ENCODE results near the gene TNFAIP8. TPM values are rescaled to one million over a fixed set of nuclear protein-coding genes. Genes with fewer than 3 reads are reported as not detected.

TNFAIP8 gene
- total and polyA plus RNA-seq, 2 experiments from 2014 or later, result 10.6 to 29.2 TPM

DNA sequence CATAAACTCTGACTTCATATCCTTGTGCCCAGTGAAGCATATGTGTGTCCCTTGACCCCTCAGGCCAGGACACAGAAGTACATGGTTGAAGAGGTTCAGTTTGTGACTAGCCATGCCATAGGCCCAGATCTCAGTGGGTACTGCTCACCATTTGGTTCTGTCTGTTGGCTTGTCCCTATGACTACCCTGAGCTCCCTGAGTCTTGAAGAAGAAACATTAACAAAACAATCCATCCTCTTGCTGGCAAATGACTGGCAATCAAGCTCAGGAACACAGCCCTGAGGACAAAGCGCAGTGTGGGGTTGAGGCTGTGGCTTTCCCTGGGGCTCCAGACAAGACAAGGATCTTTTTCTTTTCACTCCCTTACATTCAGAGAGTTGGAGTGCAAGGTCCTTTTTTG lies 46.3 kb downstream of the TNFAIP8 start:
- peaks cover 39% of the 10 kb centered on the region for H3K4me1 ChIP-seq (ENCODE audit: insufficient read depth)
- Mint-ChIP-seq H3K36me3 (ENCODE audit: low read depth) (no peaks in the 10 kb centered on the region), H3K4me3 (no peak overlapping the region), H3K4me1 (peaks cover 29% of the 10 kb centered on the region; the same call in 2 of the 3 replicates), H3K27me3 (ENCODE audit: insufficient read depth, low read depth, poor library complexity) (peaks cover 5% of the 10 kb centered on the region), H3K27ac (peak overlapping the region; percentile 32; the same call in 1 of the 2 replicates), H3K9me3 (no peaks in the 10 kb centered on the region)
- H3K4me2 ChIP-seq, result peak overlapping the region; percentile 45
- H3K36me3 ChIP-seq (ENCODE audit: insufficient read depth), result no peaks in the 10 kb centered on the region
- H3K27me3 ChIP-seq (ENCODE audit: insufficient read depth), result no peaks in the 10 kb centered on the region
- H3K4me3 ChIP-seq, result peak overlapping the region; percentile 8; the same call in 1 of the 2 replicates
- TF ChIP-seq NANOG (IDR thresholded peaks at IDR 0.05; ENCODE audit: borderline replicate concordance) (peak; percentile 22; the same call in 1 of the 2 replicates), ZNF331 (CRISPR knock-in tag; IDR thresholded peaks at IDR 0.05; ENCODE audit: low read depth) (no peak)
- TF ChIP-seq, protein P1, sequence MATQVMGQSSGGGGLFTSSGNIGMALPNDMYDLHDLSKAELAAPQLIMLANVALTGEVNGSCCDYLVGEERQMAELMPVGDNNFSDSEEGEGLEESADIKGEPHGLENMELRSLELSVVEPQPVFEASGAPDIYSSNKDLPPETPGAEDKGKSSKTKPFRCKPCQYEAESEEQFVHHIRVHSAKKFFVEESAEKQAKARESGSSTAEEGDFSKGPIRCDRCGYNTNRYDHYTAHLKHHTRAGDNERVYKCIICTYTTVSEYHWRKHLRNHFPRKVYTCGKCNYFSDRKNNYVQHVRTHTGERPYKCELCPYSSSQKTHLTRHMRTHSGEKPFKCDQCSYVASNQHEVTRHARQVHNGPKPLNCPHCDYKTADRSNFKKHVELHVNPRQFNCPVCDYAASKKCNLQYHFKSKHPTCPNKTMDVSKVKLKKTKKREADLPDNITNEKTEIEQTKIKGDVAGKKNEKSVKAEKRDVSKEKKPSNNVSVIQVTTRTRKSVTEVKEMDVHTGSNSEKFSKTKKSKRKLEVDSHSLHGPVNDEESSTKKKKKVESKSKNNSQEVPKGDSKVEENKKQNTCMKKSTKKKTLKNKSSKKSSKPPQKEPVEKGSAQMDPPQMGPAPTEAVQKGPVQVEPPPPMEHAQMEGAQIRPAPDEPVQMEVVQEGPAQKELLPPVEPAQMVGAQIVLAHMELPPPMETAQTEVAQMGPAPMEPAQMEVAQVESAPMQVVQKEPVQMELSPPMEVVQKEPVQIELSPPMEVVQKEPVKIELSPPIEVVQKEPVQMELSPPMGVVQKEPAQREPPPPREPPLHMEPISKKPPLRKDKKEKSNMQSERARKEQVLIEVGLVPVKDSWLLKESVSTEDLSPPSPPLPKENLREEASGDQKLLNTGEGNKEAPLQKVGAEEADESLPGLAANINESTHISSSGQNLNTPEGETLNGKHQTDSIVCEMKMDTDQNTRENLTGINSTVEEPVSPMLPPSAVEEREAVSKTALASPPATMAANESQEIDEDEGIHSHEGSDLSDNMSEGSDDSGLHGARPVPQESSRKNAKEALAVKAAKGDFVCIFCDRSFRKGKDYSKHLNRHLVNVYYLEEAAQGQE (IDR thresholded peaks at IDR 0.05; ENCODE audit: unreplicated experiment), result no peak
- ATAC-seq, result peak; percentile 78
- H3K27ac ChIP-seq (ENCODE audit: low read depth), result peak overlapping the region; percentile 76
- H2AFZ ChIP-seq, result peak overlapping the region; percentile 4; the same call in 1 of the 2 replicates
- DNase-seq (ENCODE audit: low spot score), result peak; percentile 56
- H3K9me2 ChIP-seq (ENCODE audit: insufficient read depth), result no peaks in the 10 kb centered on the region
- H3K79me2 ChIP-seq (replicated peaks; ENCODE audit: insufficient read depth), result no peaks in the 10 kb centered on the region
- H4K20me1 ChIP-seq (replicated peaks; ENCODE audit: insufficient read depth), result no peaks in the 10 kb centered on the region
- no peaks in the 10 kb centered on the region for H3F3A ChIP-seq (replicated peaks; ENCODE audit: low read depth)

DNA sequence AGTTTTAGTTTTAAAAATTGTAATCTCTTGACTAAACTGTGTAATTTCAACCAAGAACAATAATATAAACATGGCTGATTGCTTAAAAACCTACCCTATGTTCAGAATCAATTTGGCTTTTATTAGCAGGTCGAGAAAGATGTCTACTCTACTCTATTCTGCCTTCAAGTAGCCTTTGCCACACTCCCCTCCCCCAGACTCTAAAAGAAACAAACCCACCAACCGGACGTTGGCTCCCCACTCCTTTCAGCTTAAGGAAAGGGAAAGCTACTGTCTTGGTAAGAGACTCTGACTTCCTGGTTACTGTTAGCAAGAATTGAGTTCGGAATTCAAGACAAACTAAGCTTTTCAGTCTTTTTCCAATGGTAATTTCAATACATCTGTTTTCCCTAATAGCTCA lies 46.7 kb downstream of the TNFAIP8 start:
- Mint-ChIP-seq H3K4me3 (no peak overlapping the region; the same call in 2 of the 3 replicates), H3K27me3 (ENCODE audit: insufficient read depth, low read depth, poor library complexity) (peaks cover 5% of the 10 kb centered on the region), H3K9me3 (no peaks in the 10 kb centered on the region), H3K4me1 (peaks cover 29% of the 10 kb centered on the region; the same call in 2 of the 3 replicates), H3K27ac (peak overlapping the region; percentile 24), H3K36me3 (ENCODE audit: low read depth) (no peaks in the 10 kb centered on the region)
- peak; percentile 78 for ATAC-seq
- H2AFZ ChIP-seq, result peak overlapping the region; percentile 4; the same call in 1 of the 2 replicates
- H4K20me1 ChIP-seq (replicated peaks; ENCODE audit: insufficient read depth), result no peaks in the 10 kb centered on the region
- DNase-seq (ENCODE audit: low spot score), result peak; percentile 72
- H3K79me2 ChIP-seq (replicated peaks; ENCODE audit: insufficient read depth), result no peaks in the 10 kb centered on the region
- H3K36me3 ChIP-seq (ENCODE audit: insufficient read depth), result no peaks in the 10 kb centered on the region
- H3K4me2 ChIP-seq, result peak overlapping the region; percentile 45
- TF ChIP-seq, protein P2, sequence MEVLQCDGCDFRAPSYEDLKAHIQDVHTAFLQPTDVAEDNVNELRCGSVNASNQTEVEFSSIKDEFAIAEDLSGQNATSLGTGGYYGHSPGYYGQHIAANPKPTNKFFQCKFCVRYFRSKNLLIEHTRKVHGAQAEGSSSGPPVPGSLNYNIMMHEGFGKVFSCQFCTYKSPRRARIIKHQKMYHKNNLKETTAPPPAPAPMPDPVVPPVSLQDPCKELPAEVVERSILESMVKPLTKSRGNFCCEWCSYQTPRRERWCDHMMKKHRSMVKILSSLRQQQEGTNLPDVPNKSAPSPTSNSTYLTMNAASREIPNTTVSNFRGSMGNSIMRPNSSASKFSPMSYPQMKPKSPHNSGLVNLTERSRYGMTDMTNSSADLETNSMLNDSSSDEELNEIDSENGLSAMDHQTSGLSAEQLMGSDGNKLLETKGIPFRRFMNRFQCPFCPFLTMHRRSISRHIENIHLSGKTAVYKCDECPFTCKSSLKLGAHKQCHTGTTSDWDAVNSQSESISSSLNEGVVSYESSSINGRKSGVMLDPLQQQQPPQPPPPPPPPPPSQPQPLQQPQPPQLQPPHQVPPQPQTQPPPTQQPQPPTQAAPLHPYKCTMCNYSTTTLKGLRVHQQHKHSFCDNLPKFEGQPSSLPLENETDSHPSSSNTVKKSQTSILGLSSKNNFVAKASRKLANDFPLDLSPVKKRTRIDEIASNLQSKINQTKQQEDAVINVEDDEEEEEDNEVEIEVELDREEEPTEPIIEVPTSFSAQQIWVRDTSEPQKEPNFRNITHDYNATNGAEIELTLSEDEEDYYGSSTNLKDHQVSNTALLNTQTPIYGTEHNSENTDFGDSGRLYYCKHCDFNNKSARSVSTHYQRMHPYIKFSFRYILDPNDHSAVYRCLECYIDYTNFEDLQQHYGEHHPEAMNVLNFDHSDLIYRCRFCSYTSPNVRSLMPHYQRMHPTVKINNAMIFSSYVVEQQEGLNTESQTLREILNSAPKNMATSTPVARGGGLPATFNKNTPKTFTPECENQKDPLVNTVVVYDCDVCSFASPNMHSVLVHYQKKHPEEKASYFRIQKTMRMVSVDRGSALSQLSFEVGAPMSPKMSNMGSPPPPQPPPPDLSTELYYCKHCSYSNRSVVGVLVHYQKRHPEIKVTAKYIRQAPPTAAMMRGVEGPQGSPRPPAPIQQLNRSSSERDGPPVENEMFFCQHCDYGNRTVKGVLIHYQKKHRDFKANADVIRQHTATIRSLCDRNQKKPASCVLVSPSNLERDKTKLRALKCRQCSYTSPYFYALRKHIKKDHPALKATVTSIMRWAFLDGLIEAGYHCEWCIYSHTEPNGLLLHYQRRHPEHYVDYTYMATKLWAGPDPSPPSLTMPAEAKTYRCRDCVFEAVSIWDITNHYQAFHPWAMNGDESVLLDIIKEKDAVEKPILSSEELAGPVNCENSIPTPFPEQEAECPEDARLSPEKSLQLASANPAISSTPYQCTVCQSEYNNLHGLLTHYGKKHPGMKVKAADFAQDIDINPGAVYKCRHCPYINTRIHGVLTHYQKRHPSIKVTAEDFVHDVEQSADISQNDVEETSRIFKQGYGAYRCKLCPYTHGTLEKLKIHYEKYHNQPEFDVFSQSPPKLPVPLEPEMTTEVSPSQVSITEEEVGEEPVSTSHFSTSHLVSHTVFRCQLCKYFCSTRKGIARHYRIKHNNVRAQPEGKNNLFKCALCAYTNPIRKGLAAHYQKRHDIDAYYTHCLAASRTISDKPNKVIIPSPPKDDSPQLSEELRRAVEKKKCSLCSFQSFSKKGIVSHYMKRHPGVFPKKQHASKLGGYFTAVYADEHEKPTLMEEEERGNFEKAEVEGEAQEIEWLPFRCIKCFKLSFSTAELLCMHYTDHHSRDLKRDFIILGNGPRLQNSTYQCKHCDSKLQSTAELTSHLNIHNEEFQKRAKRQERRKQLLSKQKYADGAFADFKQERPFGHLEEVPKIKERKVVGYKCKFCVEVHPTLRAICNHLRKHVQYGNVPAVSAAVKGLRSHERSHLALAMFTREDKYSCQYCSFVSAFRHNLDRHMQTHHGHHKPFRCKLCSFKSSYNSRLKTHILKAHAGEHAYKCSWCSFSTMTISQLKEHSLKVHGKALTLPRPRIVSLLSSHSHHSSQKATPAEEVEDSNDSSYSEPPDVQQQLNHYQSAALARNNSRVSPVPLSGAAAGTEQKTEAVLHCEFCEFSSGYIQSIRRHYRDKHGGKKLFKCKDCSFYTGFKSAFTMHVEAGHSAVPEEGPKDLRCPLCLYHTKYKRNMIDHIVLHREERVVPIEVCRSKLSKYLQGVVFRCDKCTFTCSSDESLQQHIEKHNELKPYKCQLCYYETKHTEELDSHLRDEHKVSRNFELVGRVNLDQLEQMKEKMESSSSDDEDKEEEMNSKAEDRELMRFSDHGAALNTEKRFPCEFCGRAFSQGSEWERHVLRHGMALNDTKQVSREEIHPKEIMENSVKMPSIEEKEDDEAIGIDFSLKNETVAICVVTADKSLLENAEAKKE (CRISPR knock-in tag; IDR thresholded peaks at IDR 0.05), result no peak
- TF ChIP-seq NANOG (IDR thresholded peaks at IDR 0.05; ENCODE audit: borderline replicate concordance), result 0 out of 2 replicates have a peak, but pooled peaks have one; percentile 29
- peaks cover 39% of the 10 kb centered on the region for H3K4me1 ChIP-seq (ENCODE audit: insufficient read depth)
- no peaks in the 10 kb centered on the region for H3F3A ChIP-seq (replicated peaks; ENCODE audit: low read depth)
- H3K27ac ChIP-seq (ENCODE audit: low read depth), result peak overlapping the region; percentile 76
- no peaks in the 10 kb centered on the region for H3K27me3 ChIP-seq (ENCODE audit: insufficient read depth)
- H3K4me3 ChIP-seq, result peak overlapping the region; percentile 8; the same call in 1 of the 2 replicates
- no peaks in the 10 kb centered on the region for H3K9me2 ChIP-seq (ENCODE audit: insufficient read depth)

Data from GM23338 (cell line).